ENCODE measurements around the gene PYROXD2. TPM values are rescaled to one million over a fixed set of nuclear protein-coding genes. Genes with fewer than 3 reads are reported as not detected.

PYROXD2 gene
- total RNA-seq, 1 experiment from 2014 or later: 8.1 TPM

DNA sequence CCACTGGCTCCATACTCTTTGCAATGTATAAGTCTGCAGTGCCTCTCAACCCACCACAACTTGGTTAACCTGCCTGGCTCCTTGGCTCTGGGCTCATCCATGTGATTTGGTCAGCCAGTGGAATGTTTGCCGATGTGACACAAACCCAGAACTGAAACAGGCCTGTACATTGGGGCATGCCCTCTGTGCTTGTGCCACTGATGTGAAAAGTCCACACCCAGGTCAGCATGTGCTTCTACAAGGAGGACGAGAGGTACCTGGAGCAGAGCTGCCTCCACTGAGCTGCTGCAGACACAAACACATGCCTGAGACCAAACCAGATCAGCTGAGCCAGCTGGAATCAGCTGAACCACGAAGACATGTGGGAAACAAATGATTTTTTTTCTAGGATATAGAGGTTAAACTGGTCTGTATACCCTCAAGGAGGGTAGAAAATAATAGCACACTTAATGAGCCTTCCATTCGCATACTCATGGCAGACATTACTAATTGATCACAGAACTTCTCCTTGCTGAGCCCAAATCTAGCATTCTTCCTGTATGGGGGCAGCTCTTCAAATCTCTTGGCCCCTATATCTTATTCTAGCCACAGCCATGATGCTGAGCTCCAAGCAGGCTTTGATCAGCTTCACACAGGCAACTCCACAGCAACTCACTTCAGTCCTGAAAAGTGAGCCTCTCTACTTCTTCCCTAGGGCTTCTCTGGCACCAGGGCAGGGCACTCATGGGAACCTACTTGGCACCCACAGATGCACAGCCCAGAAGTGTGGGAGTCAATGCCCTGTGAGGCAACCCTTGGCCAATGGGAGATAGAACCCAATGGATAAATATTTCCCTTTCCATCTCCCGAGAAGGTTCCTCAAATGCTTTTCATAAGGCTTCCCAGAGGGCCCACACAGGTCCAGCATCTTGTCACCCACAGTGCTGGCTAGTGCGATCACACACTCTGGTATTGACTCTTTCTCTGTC is 18.6 kb downstream of the PYROXD2 start:
- POLR2A ChIA-PET: no interaction called here
- TF ChIP-seq HMGA2 (CRISPR knock-in tag; IDR thresholded peaks at IDR 0.05) (no peak), TP53 (CRISPR knock-in tag; IDR thresholded peaks at IDR 0.05) (no peak), MYBL2 (CRISPR knock-in tag; IDR thresholded peaks at IDR 0.05) (no peak), AR (CRISPR knock-in tag; IDR thresholded peaks at IDR 0.05) (no peak), ARID4B (CRISPR knock-in tag; IDR thresholded peaks at IDR 0.05; ENCODE audit: borderline replicate concordance) (no peak), NR1H2 (CRISPR knock-in tag; IDR thresholded peaks at IDR 0.05) (no peak), CBFB (CRISPR knock-in tag; IDR thresholded peaks at IDR 0.05; ENCODE audit: low read depth) (no peak), ERG (CRISPR knock-in tag; IDR thresholded peaks at IDR 0.05) (no peak), RORB (CRISPR knock-in tag; IDR thresholded peaks at IDR 0.05) (no peak)
- TF ChIP-seq, protein P1, sequence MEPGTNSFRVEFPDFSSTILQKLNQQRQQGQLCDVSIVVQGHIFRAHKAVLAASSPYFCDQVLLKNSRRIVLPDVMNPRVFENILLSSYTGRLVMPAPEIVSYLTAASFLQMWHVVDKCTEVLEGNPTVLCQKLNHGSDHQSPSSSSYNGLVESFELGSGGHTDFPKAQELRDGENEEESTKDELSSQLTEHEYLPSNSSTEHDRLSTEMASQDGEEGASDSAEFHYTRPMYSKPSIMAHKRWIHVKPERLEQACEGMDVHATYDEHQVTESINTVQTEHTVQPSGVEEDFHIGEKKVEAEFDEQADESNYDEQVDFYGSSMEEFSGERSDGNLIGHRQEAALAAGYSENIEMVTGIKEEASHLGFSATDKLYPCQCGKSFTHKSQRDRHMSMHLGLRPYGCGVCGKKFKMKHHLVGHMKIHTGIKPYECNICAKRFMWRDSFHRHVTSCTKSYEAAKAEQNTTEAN (CRISPR knock-in tag; IDR thresholded peaks at IDR 0.05): no peak
- TF ChIP-seq, protein P2, sequence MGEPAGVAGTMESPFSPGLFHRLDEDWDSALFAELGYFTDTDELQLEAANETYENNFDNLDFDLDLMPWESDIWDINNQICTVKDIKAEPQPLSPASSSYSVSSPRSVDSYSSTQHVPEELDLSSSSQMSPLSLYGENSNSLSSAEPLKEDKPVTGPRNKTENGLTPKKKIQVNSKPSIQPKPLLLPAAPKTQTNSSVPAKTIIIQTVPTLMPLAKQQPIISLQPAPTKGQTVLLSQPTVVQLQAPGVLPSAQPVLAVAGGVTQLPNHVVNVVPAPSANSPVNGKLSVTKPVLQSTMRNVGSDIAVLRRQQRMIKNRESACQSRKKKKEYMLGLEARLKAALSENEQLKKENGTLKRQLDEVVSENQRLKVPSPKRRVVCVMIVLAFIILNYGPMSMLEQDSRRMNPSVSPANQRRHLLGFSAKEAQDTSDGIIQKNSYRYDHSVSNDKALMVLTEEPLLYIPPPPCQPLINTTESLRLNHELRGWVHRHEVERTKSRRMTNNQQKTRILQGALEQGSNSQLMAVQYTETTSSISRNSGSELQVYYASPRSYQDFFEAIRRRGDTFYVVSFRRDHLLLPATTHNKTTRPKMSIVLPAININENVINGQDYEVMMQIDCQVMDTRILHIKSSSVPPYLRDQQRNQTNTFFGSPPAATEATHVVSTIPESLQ (CRISPR knock-in tag; IDR thresholded peaks at IDR 0.05): no peak
- H3K27ac Mint-ChIP-seq: no peak overlapping the region
- no peak for DNase-seq (ENCODE audit: low spot score)
- no peaks in the 10 kb centered on the region for H3K9me3 Mint-ChIP-seq
- ATAC-seq: no peak
- CTCF ChIA-PET: interaction anchor here (2.6 kb wide), 1 partner anchor 29 kb away, joined by 8 read pairs; no protein-coding TSS in a partner anchor
- no peaks in the 10 kb centered on the region for H3K4me1 Mint-ChIP-seq
- H3K27me3 Mint-ChIP-seq (ENCODE audit: low read depth): no peaks in the 10 kb centered on the region
- H3K4me3 Mint-ChIP-seq: no peak overlapping the region
- H3K36me3 Mint-ChIP-seq: peaks cover 1% of the 10 kb centered on the region; the same call in 1 of the 2 replicates

Measured in WTC11 (cell line).